A549 (cell line): Measurements from ENCODE around the gene RTL1.

Experiments used
- CTCF ChIP-seq: fragments of >200 bp; sonication (Bioruptor Twin); formaldehyde crosslinking; IDR thresholded peaks from 3 replicates; pipeline ENCODE4 v1.5.1; 2016
- ESRRA ChIP-seq: fragments of 150-350 bp; IDR thresholded peaks from 2 replicates; pipeline ENCODE4 v1.6.1; 2014; ENCODE audit warnings: mild to moderate bottlenecking, low read length, borderline replicate concordance
- HES2 ChIP-seq: fragments of >200 bp; sonication (Bioruptor Twin); formaldehyde crosslinking; IDR thresholded peaks from 2 replicates; pipeline ENCODE4 v1.6.1; 2016
- HMGXB4 ChIP-seq: fragments of 250-450 bp; sonication (Bioruptor Pico); IDR thresholded peaks from 2 replicates; pipeline ENCODE4 v1.5.0; 2021; ENCODE audit warnings: mild to moderate bottlenecking, moderate library complexity, borderline replicate concordance
- PBX3 ChIP-seq: IDR thresholded peaks from 2 replicates; pipeline ENCODE4 v1.6.1; 2012
- SMC3 ChIP-seq: fragments of >200 bp; sonication (Bioruptor Twin); formaldehyde crosslinking; IDR thresholded peaks from 3 replicates; pipeline ENCODE4 v1.6.1; 2018; ENCODE audit warnings: inconsistent platforms

- TF ChIP-seq PBX3: no peak
- no peak for TF ChIP-seq SMC3
- TF ChIP-seq CTCF: no peak
- TF ChIP-seq ESRRA: no peak
- no peak for TF ChIP-seq HES2
- TF ChIP-seq HMGXB4 (CRISPR knock-in tag): no peak
These were observed 27.5 kb downstream of the RTL1 start for GRCh38 chr14:100875861-100876590.
